Right lobe of liver (tissue), 6 donors: Measurements from ENCODE around the gene BHLHA15. TPM values are rescaled to one million over a fixed set of nuclear protein-coding genes. Genes with fewer than 3 reads are reported as not detected.

ENCODE experiments used
- ATAC-seq, 4 donors: fragments of 200-7000 bp; cut with Tn5 transposase; one replicate each; pipeline ENCODE4 v1.9.1; 2020; ENCODE audit warnings: mild to moderate bottlenecking in 4 of 4, moderate library complexity in 4 of 4
- DNase-seq, 3 donors: peaks; one replicate each; pipeline ENCODE4 v3.0.0-alpha.2; 2020
- H3K27ac ChIP-seq, 3 donors: fragments of 200-600 bp; one replicate each; pipeline ENCODE4 v1.8.0; 2022
- H3K27me3 ChIP-seq, 2 donors: fragments of 200-600 bp; one replicate each; pipeline ENCODE4 v1.8.0; 2022
- H3K36me3 ChIP-seq, 4 donors: fragments of 200-600 bp; sonication (generic) in 1 of 4; one replicate each; pipeline versions ENCODE4 v1.5.1 to v1.8.0; 2017 to 2022; ENCODE audit warnings: control low read depth in 1 of 4
- H3K4me1 ChIP-seq, 4 donors: fragments of 200-600 bp; sonication (generic) in 1 of 4; one replicate each; pipeline versions ENCODE4 v1.5.1 to v1.8.0; 2017 to 2022; ENCODE audit warnings: control low read depth in 1 of 4
- H3K4me3 ChIP-seq, 3 donors: fragments of 200-600 bp; one replicate each; pipeline ENCODE4 v1.8.0; 2022
- H3K9me3 ChIP-seq, 4 donors: fragments of 200-600 bp; sonication (generic) in 1 of 4; one replicate each; pipeline versions ENCODE4 v1.5.1 to v1.8.0; 2017 to 2022; ENCODE audit warnings: control low read depth in 1 of 4
- POLR2A ChIP-seq: fragments of 450-650 bp; IDR thresholded peaks from one replicate; pipeline ENCODE4 v1.6.1; 2017; ENCODE audit warnings: antibody characterized with exemption, mild to moderate bottlenecking
- WGBS: methylation state at CpG from one replicate; pipeline ENCODE4 v1.1.6; 2018; ENCODE audit warnings: low coverage, low lambda C conversion rate; ENCODE audit not compliant: insufficient coverage; ENCODE audit errors: missing lambda C conversion rate; 5-methylcytosine and 5-hydroxymethylcytosine counted together
- intact Hi-C, 2 donors: fragments of 100-400 bp; cut with DNase I; formaldehyde crosslinking; loops; one replicate each; pipeline versions ENCODE4 v1.11.2 to v1.14.1; 2022
- total RNA-seq, 6 experiments: library from RNA; depleted of rRNA in 2 of 6; stranded (reverse); fragments of >200 nt in 2 of 6; fragmentation: NEBNext Ultra II Directional in 3 of 6; extraction: Animal tissue kit (Norgen Biotek cat#: 25700) in 3 of 6; gene quantifications; one replicate each; pipeline versions ENCODE4 v1.1.0 to v1.2.4, GENCODE V29; 2016 to 2023
- TF ChIP-seq, protein P1 (sequence below), 4 donors: fragments of 200-600 bp in 3 of 4; fragments of 450-650 bp in 1 of 4; IDR thresholded peaks; one replicate each; pipeline versions ENCODE4 v1.5.1 to v1.8.0; 2016 to 2022; ENCODE audit warnings: antibody characterized with exemption in 4 of 4, mild to moderate bottlenecking in 2 of 4
- donor health status: DM: no; HTN: yes; CAD: no.
- donor health status: DM: no; HTN: no; CAD: no.
- donor health status: DM: no; HTN: no; CAD: no.
- donor health status: DM: no; HTN: yes; CAD: no.
- donor health status: DM: no; HTN: yes; CAD: no.

Gene BHLHA15
- total RNA-seq, 6 experiments from 2014 or later = 2.3 to 25.9 (median 5.3) TPM

DNA sequence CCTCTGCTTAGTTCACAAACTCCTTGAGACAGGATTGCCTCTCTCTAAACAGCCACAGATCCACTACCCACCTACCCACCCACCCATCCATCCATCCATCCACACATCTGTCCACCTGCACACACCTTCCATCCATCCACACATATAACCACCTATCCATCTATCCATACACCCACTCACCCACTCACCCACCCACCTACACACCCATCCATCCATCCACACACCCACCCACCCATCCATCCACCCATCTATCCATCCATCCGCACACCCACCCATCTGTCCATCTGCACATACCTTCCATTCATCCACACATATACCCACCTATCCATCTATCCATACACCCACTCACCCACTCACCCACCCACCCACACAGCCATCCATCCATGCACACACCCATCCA is 31.1 kb downstream of the BHLHA15 start:
- ATAC-seq (no peak), DNase-seq (no peak)
- Histone ChIP-seq H3K27ac (no peak overlapping the region), H3K36me3 (peaks cover 0 to 10% (median 0%) of the 10 kb centered on the region in 4 donors), H3K4me1 (no peaks in the 10 kb centered on the region), H3K27me3 (no peaks in the 10 kb centered on the region), H3K4me3 (no peak overlapping the region), H3K9me3 (no peaks in the 10 kb centered on the region)
- WGBS = 100% methylated on average over 1 of the region's 1 CpG
- TF ChIP-seq, protein P1, sequence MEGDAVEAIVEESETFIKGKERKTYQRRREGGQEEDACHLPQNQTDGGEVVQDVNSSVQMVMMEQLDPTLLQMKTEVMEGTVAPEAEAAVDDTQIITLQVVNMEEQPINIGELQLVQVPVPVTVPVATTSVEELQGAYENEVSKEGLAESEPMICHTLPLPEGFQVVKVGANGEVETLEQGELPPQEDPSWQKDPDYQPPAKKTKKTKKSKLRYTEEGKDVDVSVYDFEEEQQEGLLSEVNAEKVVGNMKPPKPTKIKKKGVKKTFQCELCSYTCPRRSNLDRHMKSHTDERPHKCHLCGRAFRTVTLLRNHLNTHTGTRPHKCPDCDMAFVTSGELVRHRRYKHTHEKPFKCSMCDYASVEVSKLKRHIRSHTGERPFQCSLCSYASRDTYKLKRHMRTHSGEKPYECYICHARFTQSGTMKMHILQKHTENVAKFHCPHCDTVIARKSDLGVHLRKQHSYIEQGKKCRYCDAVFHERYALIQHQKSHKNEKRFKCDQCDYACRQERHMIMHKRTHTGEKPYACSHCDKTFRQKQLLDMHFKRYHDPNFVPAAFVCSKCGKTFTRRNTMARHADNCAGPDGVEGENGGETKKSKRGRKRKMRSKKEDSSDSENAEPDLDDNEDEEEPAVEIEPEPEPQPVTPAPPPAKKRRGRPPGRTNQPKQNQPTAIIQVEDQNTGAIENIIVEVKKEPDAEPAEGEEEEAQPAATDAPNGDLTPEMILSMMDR (IDR thresholded peaks at IDR 0.05) = no peak
- no peak for TF ChIP-seq POLR2A
- intact Hi-C loops = no loop called here

DNA sequence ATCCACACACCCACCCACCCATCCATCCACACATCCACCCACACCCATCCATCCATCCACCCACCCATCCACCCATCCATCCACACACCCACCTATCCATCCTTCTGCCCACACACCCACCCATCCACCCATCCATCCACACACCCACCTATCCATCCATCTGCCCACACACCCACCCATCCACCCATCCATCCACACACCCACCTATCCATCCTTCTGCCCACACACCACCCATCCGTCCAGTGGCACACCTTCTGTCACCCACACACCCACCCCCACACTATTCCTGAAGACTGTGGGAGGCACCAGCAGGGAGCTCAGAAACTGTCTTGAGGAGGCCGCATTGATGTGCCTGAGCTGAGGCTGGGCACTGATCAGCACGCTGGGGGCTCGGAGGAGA is 31.7 kb downstream of the BHLHA15 start:
- 71% methylated on average over 1 of the region's 4 CpGs for WGBS
- H3K27ac ChIP-seq = no peak overlapping the region
- TF ChIP-seq, protein P1 (IDR thresholded peaks at IDR 0.05) = no peak
- TF ChIP-seq POLR2A = no peak
- DNase-seq = no peak
- intact Hi-C loops = no loop called here
- no peaks in the 10 kb centered on the region for H3K27me3 ChIP-seq
- no peak for ATAC-seq
- no peaks in the 10 kb centered on the region for H3K9me3 ChIP-seq
- H3K4me1 ChIP-seq = no peaks in the 10 kb centered on the region
- H3K4me3 ChIP-seq = no peak overlapping the region
- H3K36me3 ChIP-seq = peaks cover 0 to 10% (median 0%) of the 10 kb centered on the region in 4 donors

DNA sequence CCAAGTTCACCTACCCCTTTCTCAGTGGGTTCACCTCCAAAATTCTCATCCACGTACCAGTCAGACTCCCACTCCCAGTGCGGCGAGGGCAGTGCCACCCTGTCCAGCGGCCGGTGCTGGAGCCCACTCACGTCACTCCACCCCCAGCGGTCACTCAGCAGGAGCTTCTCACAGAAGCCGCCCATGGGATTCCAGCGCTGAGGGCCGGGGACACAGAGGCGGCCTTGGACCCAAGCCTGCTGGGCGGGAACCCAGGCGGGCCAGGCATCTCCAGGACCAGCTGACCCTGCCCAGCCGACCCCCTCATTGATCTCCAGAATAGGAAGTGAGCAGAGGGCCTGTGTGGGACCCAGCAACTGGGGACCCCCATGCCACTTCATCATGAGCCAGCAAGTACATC is 33.6 kb downstream of the BHLHA15 start:
- H3K36me3 ChIP-seq = peaks cover 0 to 6% (median 0%) of the 10 kb centered on the region in 4 donors
- ATAC-seq (no peak), DNase-seq (no peak)
- no peak overlapping the region for H3K27ac ChIP-seq
- H3K4me1 ChIP-seq = no peaks in the 10 kb centered on the region
- 60% methylated on average over 1 of the region's 14 CpGs for WGBS
- H3K9me3 ChIP-seq = no peaks in the 10 kb centered on the region
- no peak for TF ChIP-seq POLR2A
- TF ChIP-seq, protein P1 (IDR thresholded peaks at IDR 0.05) = no peak
- H3K4me3 ChIP-seq = no peak overlapping the region
- intact Hi-C loops = no loop called here
- H3K27me3 ChIP-seq = no peaks in the 10 kb centered on the region

DNA sequence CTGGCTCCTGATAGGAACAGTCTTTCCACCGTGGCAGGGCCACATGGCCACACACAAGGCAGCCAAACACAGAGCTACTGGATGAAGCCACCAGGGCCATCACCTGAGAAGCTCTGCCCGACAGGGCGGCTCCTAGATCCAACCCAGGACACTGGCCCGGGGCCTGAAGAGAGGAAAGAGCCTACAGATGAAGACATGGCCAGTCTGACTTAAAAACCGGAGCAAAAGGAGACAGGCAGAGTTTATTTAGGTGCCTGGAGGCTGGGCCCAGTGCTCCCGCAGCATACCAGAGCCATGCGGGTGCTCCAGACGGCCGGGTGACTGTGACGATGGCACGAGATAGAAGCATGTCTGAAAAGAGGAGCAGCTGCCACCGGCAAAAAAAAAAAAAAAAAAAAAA is 36.9 kb downstream of the BHLHA15 start:
- Histone ChIP-seq H3K4me1 (peaks cover 0 to 15% (median 3%) of the 10 kb centered on the region in 4 donors), H3K9me3 (no peaks in the 10 kb centered on the region), H3K27ac (no peak overlapping the region), H3K27me3 (no peaks in the 10 kb centered on the region), H3K4me3 (no peak overlapping the region), H3K36me3 (no peaks in the 10 kb centered on the region)
- no peak for TF ChIP-seq POLR2A
- TF ChIP-seq, protein P1 (IDR thresholded peaks at IDR 0.05) = no peak
- DNase-seq = no peak
- intact Hi-C loops = no loop called here
- 90% methylated on average over 6 of the region's 12 CpGs for WGBS
- ATAC-seq = no peak

DNA sequence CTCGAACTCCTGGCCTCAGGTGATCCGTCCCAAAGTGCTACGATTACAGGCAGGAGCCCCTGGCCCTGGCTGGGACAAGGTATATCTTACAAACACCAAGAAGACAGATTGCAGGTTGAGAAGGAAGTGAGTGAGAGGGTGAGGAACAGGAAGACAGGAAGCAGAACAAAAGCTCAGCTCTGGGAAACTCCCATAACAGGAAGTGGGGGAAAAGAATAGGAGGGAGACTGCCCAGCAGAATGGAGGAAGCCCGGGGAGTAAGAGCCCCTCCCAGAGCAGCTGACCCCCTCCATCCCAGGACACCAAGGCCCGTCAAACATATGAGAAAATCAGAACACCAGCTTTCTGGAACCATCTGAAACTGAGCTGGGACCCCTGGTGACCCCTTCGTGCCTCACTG is 37.9 kb downstream of the BHLHA15 start:
- TF ChIP-seq POLR2A = no peak
- TF ChIP-seq, protein P1 (IDR thresholded peaks at IDR 0.05) = no peak
- H3K4me1 ChIP-seq = peaks cover 0 to 17% (median 4%) of the 10 kb centered on the region in 4 donors
- intact Hi-C loops = no loop called here
- DNase-seq (no peak), ATAC-seq (peak in 1 of 4 donors; percentile 4)
- 81% methylated on average over 3 of the region's 6 CpGs for WGBS
- no peaks in the 10 kb centered on the region for H3K27me3 ChIP-seq
- no peak overlapping the region for H3K4me3 ChIP-seq
- H3K9me3 ChIP-seq = no peaks in the 10 kb centered on the region
- no peak overlapping the region for H3K27ac ChIP-seq
- H3K36me3 ChIP-seq = no peaks in the 10 kb centered on the region
